ELR (cell line): ENCODE results near the gene RAB6D.
A peak's percentile ranks its signal among the peaks of the same experiment; 100 is the strongest.
"Not testable (repeated sequence)": the region's sequence is repeated elsewhere in the genome, so short reads cannot be mapped to it uniquely, and the experiment has no call there.

Source experiments
- DNase-seq: peaks from one replicate; pipeline ENCODE4 v3.0.0-alpha.2; 2015; ENCODE audit warnings: low read depth

RAB6D gene

GRCh38 chr2:131363703-131364186 is at the start of gene RAB6D:
TSS of gene RAB6D (minus strand) at chr2:131364168. CDS start at chr2:131363720, 448 bp downstream.
- not testable (repeated sequence) for DNase-seq

DNA sequence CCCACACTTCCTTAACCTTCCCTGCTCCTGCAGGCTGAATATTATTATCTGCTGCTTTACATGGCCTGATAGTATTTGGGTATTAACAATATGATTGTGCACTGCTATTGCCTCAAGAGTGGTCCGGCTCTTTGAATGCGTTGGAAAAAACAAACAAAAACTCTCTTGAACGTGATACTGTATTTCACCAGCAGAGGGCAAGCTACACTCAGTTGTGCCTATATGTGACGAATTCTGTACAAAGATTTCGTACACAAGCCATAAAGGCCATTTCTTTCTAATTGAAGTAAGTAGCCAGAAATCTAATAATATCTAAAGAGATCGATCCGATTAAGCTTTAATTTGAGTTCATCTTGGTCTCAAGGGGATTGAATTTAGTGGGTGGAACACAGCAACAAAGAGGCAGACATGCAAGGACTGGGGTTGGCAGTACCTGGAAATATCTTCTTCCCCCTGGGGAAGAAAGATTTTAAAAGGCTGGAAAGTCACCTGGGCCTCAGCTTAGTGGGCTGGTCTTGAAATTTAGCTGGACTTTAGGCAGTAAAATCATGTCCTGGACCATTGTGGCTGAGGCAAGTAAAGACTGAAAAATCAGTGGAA is 49.3 kb upstream of the RAB6D start:
- DNase-seq, result peak; percentile 62

GRCh38 chr2:131410173-131410572 is 46.2 kb upstream of the RAB6D start:
- no peak for DNase-seq

DNA sequence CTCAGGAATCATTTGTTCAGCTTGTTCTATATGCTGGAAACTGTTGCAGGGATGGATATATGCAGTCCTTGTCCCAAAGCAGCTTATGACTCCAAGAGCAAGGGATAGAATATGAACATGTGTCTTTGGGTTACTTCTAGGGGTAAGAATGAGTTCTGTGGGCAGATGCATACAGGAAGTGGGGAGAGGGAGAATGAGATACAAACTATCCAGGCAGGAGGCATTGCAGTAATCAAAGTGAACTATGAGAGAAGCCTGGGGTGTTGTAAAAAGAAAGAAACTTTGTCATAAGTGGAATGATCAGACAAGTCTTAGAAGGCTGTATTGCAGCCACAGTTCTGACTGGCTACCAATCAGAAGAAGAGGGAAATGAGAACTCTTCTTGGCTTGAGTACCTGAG is 44.8 kb upstream of the RAB6D start:
- no peak for DNase-seq

DNA sequence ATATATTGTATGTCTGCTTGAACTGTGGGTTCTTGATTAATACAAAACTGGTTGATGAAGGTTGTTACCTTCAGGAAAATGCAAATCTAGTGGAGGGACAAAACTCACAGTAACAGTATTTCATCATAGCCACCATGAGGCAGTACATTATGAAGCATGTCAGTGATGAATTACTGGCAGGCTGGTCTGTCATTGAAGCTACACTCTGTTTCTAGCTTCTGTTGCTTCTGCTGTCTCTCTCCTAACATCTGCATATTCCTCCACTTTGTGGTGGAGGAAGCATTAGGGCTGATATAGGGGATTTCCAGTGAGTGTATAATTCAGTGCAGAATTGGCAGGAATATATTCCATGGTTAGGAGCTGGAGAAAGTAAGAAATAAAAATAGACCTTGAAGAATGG is 44.2 kb upstream of the RAB6D start:
- no peak for DNase-seq

DNA sequence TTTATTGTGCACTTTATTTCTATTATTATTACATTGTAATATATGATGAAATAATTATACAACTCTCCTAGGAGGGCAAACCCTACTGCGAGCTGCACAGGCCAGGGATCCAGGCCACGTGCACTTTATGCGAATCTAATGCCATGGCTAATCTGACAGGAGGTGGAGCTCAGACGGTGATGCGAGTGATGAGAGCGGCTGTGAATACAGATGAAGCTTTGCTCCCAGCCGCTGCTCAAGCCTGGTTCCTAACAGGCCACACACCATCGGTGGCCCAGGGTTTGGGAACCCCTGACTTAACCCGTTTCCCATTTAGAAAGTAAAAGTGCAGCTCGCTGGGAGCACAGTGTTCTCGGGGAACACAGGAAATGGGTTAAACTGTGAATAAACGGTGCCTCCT is 40.8 kb upstream of the RAB6D start:
- no peak for DNase-seq

DNA sequence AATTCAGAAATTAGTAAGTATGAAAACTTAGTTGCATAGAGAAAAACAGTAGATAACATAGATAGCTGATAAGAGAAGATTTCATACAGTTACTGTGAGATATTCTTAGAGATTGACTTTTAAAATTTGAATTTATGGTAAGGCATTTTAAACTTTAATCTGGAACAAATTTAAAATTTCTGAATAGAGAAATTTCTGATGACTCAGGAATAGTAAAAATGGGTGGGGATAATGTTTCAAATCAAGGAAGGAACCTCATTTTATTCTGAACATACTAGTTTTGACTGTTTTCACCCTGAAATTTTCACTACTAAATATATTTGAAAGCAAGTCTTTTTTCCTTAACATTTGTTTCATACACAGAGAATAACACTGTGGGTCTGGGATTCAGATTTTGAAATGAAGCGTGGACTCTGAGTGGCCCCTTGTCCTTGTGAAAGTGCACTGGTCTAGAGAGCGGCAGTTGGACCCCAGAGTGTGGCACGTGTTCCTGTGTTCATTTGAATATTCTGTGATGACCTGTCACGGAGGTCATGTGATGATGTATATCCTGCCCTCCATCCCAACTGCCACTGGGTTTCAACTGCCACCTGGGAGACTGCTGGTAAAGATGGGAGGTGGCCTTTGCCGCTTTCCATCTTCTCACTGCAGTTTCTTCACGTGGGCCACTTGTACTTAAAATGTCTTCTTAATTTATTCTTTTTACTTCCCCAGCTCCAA is 38.5 kb upstream of the RAB6D start:
- no peak for DNase-seq

DNA sequence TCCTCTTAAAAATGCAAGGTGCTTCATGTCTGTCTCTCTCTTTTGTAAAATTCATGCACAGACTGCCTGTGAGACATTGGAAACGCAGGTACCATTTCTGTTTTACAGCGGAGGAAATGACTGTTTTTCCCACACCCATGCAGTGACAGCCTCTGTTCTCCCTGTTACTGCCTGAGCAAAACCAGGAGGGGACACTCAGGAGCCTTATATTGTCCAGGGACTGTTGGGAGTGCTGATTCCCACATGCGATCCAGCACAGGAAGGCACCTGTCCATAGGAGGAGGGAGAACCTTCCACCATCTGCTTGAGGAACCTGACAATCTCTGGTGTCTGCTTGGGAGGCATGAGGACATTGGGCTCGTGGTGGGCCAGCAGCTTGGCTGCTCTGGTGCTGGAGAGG is 36.9 kb upstream of the RAB6D start:
- no peak for DNase-seq

- DNase-seq, result not testable (repeated sequence)
Observed at GRCh38 chr2:131400441-131400840, 36.5 kb upstream of the RAB6D start.

DNA sequence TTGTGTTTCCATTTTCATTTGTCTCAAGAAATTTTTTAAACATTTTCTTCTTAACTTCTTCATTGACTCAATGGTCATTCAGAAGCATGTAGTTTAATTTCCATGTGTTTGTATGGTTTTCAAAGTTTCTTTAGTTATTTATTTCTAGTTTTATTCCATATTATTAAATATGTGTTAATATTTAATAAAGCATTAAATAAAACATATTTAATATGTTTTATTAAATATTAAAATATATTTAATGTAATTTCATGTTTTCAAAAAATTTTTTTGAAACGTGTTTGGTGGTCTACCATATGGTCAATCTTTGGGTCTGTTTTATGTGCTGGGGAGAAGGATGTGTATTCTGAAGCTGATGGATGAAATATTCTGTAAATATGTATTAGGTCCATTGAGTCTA is 32.2 kb upstream of the RAB6D start:
- DNase-seq, result not testable (repeated sequence)

DNA sequence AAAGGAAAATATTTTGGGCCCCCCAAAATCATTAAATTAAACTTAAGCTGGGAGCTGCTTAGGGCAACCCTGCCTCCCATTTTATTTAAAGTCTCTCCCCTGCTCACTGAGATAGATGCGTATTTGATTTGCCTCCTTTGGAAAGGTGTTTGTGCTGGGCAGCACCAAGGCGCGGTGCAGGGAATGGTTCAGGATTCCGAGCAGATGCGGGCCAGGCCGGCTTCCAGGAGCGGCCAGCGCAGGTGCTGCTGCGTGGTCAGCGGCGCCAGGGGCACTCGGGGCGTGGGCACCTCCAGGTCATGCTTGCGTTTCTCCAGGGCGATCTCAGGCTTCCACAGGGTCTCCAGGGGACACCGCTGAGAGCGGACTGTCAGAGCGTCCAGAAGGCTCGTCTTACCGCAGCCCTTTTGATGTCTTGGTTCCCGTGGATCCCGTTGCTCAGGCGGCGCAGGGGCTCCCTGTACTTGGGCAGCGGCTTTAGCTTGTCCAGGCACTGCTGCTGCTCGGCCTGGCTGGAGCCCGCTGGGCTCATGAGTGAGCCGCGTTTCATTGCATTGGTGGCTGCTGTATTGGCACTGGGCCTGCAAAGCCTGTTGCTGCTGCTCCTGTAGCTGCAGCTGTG is 31.2 kb upstream of the RAB6D start:
- not testable (repeated sequence) for DNase-seq

- DNase-seq, result peak; percentile 3
Observed at GRCh38 chr2:131394147-131394931, 30.4 kb upstream of the RAB6D start.

DNA sequence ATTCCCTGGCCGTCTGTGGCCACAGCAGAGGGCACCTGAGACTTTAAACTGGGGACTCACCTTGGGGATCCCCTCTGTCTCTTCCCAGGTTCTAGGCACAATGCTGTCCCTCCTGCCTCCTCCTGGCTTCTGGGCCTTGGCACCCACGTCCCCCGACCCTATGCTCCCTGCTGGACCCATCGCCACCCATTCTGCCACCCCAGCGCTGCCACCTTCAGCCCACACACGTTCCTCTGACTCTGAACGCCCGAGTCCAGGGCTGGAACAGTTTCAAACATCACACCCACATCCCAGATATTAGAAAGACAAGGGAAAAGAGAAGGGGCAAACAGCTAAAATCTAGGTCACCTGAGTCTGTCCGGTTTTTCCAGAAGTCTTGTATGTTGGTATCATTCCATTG is 28.0 kb upstream of the RAB6D start:
- DNase-seq, result not testable (repeated sequence)

GRCh38 chr2:131391471-131391870 is 27.5 kb upstream of the RAB6D start:
- DNase-seq, result not testable (repeated sequence)

DNA sequence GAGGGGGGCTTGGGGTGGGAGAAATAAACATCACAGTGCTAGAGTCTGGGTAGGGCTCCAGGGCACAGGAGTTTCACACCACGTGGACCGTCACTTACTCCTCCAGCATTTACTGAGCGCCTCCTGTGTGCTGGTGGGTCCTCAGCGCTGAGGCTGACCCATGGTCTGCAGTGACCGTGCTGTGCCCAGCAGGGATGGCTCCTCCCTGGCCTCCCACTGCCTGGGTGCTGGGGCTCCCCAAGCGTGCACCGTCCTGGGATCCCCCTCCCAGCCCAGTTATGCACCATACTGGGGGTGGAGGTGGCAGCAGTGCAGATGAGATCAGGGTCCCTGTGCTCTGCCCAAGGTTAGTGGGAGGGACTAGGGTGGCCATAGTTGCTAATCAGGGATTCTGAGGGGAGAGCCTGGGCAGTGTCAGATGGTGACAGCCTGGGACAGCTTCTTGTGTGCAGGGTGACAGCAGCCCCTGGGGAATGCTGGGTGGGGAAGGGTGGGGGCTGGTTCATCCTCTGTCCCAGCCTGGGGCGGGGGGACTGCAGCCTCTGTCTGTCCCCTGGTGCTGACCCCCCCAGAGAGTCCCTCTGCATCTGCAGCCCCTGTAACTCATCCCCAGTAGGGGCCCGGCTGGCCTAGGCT is 26.6 kb upstream of the RAB6D start:
- DNase-seq, result not testable (repeated sequence)

GRCh38 chr2:131389657-131390056 is 25.7 kb upstream of the RAB6D start:
- DNase-seq, result no peak

GRCh38 chr2:131388834-131389233 is 24.9 kb upstream of the RAB6D start:
- peak; percentile 4 for DNase-seq

DNA sequence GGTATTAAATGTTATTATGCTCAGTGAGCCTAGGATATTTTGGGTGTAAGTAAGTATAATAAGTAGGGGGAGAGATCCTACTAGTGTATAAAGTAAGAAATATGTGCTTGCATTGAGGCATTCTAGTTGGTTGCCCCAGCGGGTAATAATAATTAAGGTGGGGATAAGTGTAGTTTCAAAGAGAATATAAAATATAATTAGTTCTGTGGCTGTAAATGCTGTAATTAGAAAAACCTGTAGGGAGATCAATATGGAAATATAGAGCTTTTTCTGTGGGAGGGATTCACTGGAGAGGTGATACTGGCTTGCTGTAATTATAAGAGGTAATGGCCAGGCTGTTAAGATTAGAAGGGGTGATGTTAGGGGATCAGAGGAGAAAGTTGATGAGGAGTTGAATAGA is 9.1 kb upstream of the RAB6D start:
- DNase-seq, result not testable (repeated sequence)

DNA sequence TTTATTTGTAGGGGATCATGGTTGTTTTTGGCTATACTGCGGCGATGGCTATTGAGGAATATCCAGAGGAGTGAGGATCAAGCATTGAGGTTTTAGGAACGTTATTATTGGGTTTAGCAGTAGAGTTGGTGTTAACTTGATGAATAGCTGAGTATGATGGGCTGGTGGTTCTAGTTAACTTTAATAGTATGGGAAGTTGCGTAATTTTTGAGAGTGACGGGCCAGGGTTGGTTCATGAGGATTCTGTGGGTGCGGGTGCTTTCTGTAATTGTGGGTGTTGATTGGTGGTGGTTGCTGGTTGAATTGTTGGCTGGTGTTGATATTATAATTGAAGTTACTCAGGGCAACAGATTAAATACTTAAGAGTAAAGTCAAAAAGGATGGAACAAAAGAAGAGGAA is 6.0 kb upstream of the RAB6D start:
- DNase-seq, result no peak

GRCh38 chr2:131368493-131369066 is 4.6 kb upstream of the RAB6D start:
- DNase-seq, result not testable (repeated sequence)

- DNase-seq, result no peak
Observed at GRCh38 chr2:131367352-131367751, 3.4 kb upstream of the RAB6D start.

DNA sequence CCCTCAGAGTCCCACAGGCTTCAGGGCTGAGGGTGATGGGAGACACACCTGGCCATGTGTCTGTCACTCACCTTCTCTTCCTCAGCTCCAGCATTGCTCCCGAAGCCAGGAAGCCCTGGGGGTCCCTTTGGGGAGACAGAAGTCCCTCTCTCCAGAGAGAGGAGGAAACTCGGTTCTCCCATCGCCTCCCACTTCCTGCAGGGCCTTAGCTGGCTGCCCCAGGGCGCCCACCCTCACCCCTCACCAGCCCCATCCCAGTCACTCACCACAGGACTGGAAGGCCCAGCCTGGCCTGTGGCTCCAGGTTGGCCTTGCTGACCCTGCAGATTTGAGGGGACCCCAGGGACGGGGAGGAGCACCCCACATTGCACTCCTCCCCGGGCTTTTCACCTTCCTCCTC is 2.7 kb upstream of the RAB6D start:
- DNase-seq, result no peak
